IMR-90 (cell line): Measurements from ENCODE around the gene CALN1. TPM values are rescaled to one million over a fixed set of nuclear protein-coding genes. Genes with fewer than 3 reads are reported as not detected.

ENCODE experiments used
- ATAC-seq: fragments of 200-7000 bp; cut with Tn5 transposase; 2 replicates; pipeline ENCODE4 v1.9.1; 2020; ENCODE audit warnings: low read depth, mild to moderate bottlenecking, moderate library complexity
- BruUV-seq: library from RNA; stranded (reverse); fragments of 400-500 nt; replicated peaks from 2 replicates; lab custom pipeline; 2021; lab: Mats Ljungman, UMichigan
- CTCF ChIA-PET: fragments of 300-600 bp; formaldehyde crosslinking; extraction: SDS; loops from one replicate; lab custom pipeline; 2021; ENCODE audit warnings: antibody characterized with exemption; lab: Yijun Ruan, JAX
- POLR2A ChIA-PET: fragments of 300-600 bp; sonication (Branson Sonifier 250); formaldehyde crosslinking; loops from one replicate; lab custom pipeline; 2022; ENCODE audit warnings: antibody characterized with exemption; ENCODE audit not compliant: unreplicated experiment; lab: Charles Lee
- DNase-seq: peaks from one replicate; pipeline ENCODE4 v3.0.0; 2013
- H2AFZ ChIP-seq: replicated peaks from 2 replicates; pipeline ENCODE3; 2013; ENCODE audit warnings: low read length, mild to moderate bottlenecking; ENCODE audit not compliant: poor library complexity
- H2AK5ac ChIP-seq: 2 replicates; pipeline ENCODE4 v1.6.1; 2013; ENCODE audit warnings: low read depth, low read length, inconsistent platforms
- H2AK9ac ChIP-seq: replicated peaks from 2 replicates; pipeline ENCODE3; 2013; ENCODE audit warnings: mild to moderate bottlenecking, low read depth, low read length, moderate library complexity; ENCODE audit not compliant: poor library complexity
- H2BK120ac ChIP-seq: 2 replicates; pipeline ENCODE4 v1.6.1; 2013; ENCODE audit warnings: low read depth, low read length, inconsistent platforms
- H2BK15ac ChIP-seq: 3 replicates; pipeline ENCODE4 v1.6.1; 2013; ENCODE audit warnings: low read depth, low read length, inconsistent platforms
- H2BK20ac ChIP-seq: 2 replicates; pipeline ENCODE4 v1.6.1; 2013; ENCODE audit warnings: low read depth, mild to moderate bottlenecking, inconsistent platforms, low read length, moderate library complexity
- H2BK5ac ChIP-seq: 2 replicates; pipeline ENCODE4 v1.6.1; 2013; ENCODE audit warnings: mild to moderate bottlenecking, low read depth, low read length, inconsistent platforms; ENCODE audit not compliant: poor library complexity, severe bottlenecking
- H3K14ac ChIP-seq: replicated peaks from 2 replicates; pipeline ENCODE4 v1.6.1; 2013; ENCODE audit warnings: low read depth, low read length, inconsistent platforms
- H3K18ac ChIP-seq: 2 replicates; pipeline ENCODE4 v1.6.1; 2013; ENCODE audit warnings: low read depth, low read length, control low read depth
- H3K23ac ChIP-seq: 2 replicates; pipeline ENCODE4 v1.6.1; 2013; ENCODE audit warnings: low read depth, low read length, inconsistent platforms
- H3K27ac ChIP-seq: 2 replicates; pipeline ENCODE4 v1.5.1; 2013; ENCODE audit warnings: mild to moderate bottlenecking, control low read depth, low read length; ENCODE audit not compliant: insufficient read depth
- H3K27me3 ChIP-seq: 2 replicates; pipeline ENCODE4 v1.6.1; 2013; ENCODE audit warnings: low read length; ENCODE audit not compliant: control insufficient read depth, insufficient read depth
- H3K36me3 ChIP-seq: 2 replicates; pipeline ENCODE4 v1.6.1; 2013; ENCODE audit warnings: low read length, mixed read lengths; ENCODE audit not compliant: control insufficient read depth, insufficient read depth
- H3K4ac ChIP-seq: 2 replicates; pipeline ENCODE4 v1.6.1; 2013; ENCODE audit warnings: low read depth, low read length, inconsistent platforms
- H3K4me1 ChIP-seq: 2 replicates; pipeline ENCODE4 v1.6.1; 2013; ENCODE audit warnings: low read length, mixed read lengths; ENCODE audit not compliant: control insufficient read depth, insufficient read depth
- H3K4me2 ChIP-seq: 2 replicates; pipeline ENCODE4 v1.6.1; 2013; ENCODE audit warnings: low read depth, mild to moderate bottlenecking, control low read depth, low read length, moderate library complexity
- H3K4me3 ChIP-seq: 2 replicates; pipeline ENCODE4 v1.5.1; 2013; ENCODE audit warnings: low read depth, mild to moderate bottlenecking, control low read depth, low read length, moderate library complexity; ENCODE audit not compliant: insufficient read depth
- H3K56ac ChIP-seq: 2 replicates; pipeline ENCODE4 v1.6.1; 2013; ENCODE audit warnings: low read length, inconsistent platforms; ENCODE audit not compliant: insufficient read depth; ENCODE audit errors: extremely low read depth
- H3K79me1 ChIP-seq, 2 experiments: 2 replicates each; pipeline ENCODE4 v1.6.1; 2013; ENCODE audit warnings: low read length in 2 of 2, inconsistent platforms in 1 of 2, low read depth in 1 of 2
- H3K9ac ChIP-seq: 2 replicates; pipeline ENCODE4 v1.6.1; 2013; ENCODE audit warnings: low read depth, low read length, control low read depth
- H3K9me1 ChIP-seq: 2 replicates; pipeline ENCODE4 v1.6.1; 2013; ENCODE audit warnings: low read length, inconsistent platforms; ENCODE audit not compliant: insufficient read depth
- H3K9me3 ChIP-seq: 2 replicates; pipeline ENCODE4 v1.6.1; 2013; ENCODE audit warnings: low read length; ENCODE audit not compliant: control insufficient read depth, insufficient read depth
- H4K20me1 ChIP-seq: 2 replicates; pipeline ENCODE4 v1.6.1; 2013; ENCODE audit warnings: low read length, inconsistent platforms; ENCODE audit not compliant: insufficient read depth
- H4K5ac ChIP-seq: 2 replicates; pipeline ENCODE4 v1.6.1; 2013; ENCODE audit warnings: mild to moderate bottlenecking, low read depth, low read length, control low read depth
- H4K8ac ChIP-seq, 2 experiments: 2 replicates each; pipeline ENCODE4 v1.6.1; 2013; ENCODE audit warnings: low read depth in 2 of 2, low read length in 2 of 2, control low read depth in 1 of 2, inconsistent platforms in 1 of 2
- H4K91ac ChIP-seq: 2 replicates; pipeline ENCODE4 v1.6.1; 2013; ENCODE audit warnings: low read depth, low read length, inconsistent platforms; ENCODE audit not compliant: insufficient read depth
- MAFK ChIP-seq: IDR thresholded peaks from 2 replicates; pipeline ENCODE4 v1.6.1; 2012; ENCODE audit warnings: low read depth, low read length, improper control_type of control experiment
- RFX5 ChIP-seq: IDR thresholded peaks from 2 replicates; pipeline ENCODE4 v1.8.0; 2012; ENCODE audit warnings: low read depth, mild to moderate bottlenecking, low read length, moderate library complexity
- WGBS, 2 experiments: methylation state at CpG; one replicate each; pipeline versions ENCODE4 v1.1.5 to v1.1.7; 2013; ENCODE audit warnings: missing lambda C conversion rate in 2 of 2; ENCODE audit not compliant: insufficient read length in 1 of 2; ENCODE audit errors: extremely low coverage in 2 of 2; 5-methylcytosine and 5-hydroxymethylcytosine counted together
- dilution Hi-C: fragments of 300-500 bp; cut with HindIII; formaldehyde crosslinking; loops from one replicate; pipeline ENCODE4 v1.14.3; 2018; ENCODE audit warnings: low sequenced_read_pairs; ENCODE audit not compliant: unreplicated experiment
- in situ Hi-C: fragments of 300-500 bp; cut with MboI; formaldehyde crosslinking; loops from 3 replicates; pipeline ENCODE4 v1.14.3; 2019; ENCODE audit warnings: low sequenced_read_pairs, inconsistent platforms, mixed read lengths
- intact Hi-C: fragments of 100-400 bp; cut with micrococcal nuclease; formaldehyde crosslinking; loops from 2 replicates; pipeline ENCODE4 v1.10.0; 2022
- polyA plus RNA-seq, 3 experiments: library from polyadenylated mRNA; depleted of rRNA; stranded (reverse); fragments of >200 nt; gene quantifications; 2 replicates each; pipeline ENCODE4 v1.2.3, GENCODE V29; 2012; ENCODE audit warnings: low replicate concordance in 1 of 3
- total RNA-seq: library from RNA; depleted of rRNA; stranded (reverse); fragments of >200 nt; gene quantifications from 2 replicates; pipeline ENCODE4 v1.2.3, GENCODE V29; 2012

CALN1 gene
- total and polyA plus RNA-seq, 2 of the 4 experiments (the other 2 are of a cell fraction): not detected

DNA sequence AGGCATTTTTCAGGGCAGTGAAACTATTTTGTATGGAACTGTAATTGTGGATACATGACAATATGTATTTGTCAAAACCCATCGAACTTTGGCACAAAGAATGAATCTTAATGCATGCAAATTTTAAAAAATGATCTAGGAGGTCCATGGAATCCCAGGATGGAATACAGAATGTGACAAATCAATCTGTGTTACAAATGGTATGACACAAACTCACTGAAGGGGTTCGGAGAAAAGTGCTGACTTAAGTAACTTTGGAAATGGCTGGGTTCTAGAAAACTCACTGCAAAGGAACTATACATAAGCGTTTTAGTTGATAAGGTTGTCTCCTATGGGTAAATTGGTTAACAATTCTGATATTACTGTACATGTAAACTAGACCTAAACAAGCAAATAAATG lies 26.0 kb downstream of the CALN1 start:
- no peak overlapping the region for H3K56ac ChIP-seq
- no TSS peak for BruUV-seq
- no peak overlapping the region for H4K8ac ChIP-seq
- no peaks in the 10 kb centered on the region for H3K79me1 ChIP-seq
- ChIA-PET CTCF (no interaction called here), POLR2A (no interaction called here)
- no peak overlapping the region for H2BK120ac ChIP-seq
- no peak overlapping the region for H3K9ac ChIP-seq
- no peak overlapping the region for H3K27ac ChIP-seq
- dilution Hi-C loops: no loop called here
- no peaks in the 10 kb centered on the region for H3K36me3 ChIP-seq
- H3K4ac ChIP-seq: no peak overlapping the region
- no peak overlapping the region for H2AFZ ChIP-seq
- H3K4me2 ChIP-seq: no peak overlapping the region
- no peaks in the 10 kb centered on the region for H3K9me1 ChIP-seq
- peaks cover 4% of the 10 kb centered on the region; the same call in 1 of the 2 replicates for H3K9me3 ChIP-seq
- H2BK15ac ChIP-seq: no peak overlapping the region
- H3K4me1 ChIP-seq: no peaks in the 10 kb centered on the region
- in situ Hi-C loops: no loop called here
- DNase-seq (no peak), ATAC-seq (no peak)
- no peak overlapping the region for H3K4me3 ChIP-seq
- H2AK9ac ChIP-seq: no peak overlapping the region
- H4K5ac ChIP-seq: no peak overlapping the region
- intact Hi-C loops: no loop called here
- no peak overlapping the region for H2AK5ac ChIP-seq
- H3K27me3 ChIP-seq: no peaks in the 10 kb centered on the region
- WGBS, 2 experiments: no CpG with 5 or more reads among the region's 3 CpGs
- H3K18ac ChIP-seq: no peak overlapping the region
- TF ChIP-seq RFX5 (no peak), MAFK (0 out of 2 replicates have a peak, but pooled peaks have one; percentile 7)
- H3K23ac ChIP-seq: no peak overlapping the region
- no peak overlapping the region for H3K14ac ChIP-seq
- H2BK20ac ChIP-seq: no peak overlapping the region
- no peaks in the 10 kb centered on the region for H4K20me1 ChIP-seq
- H4K91ac ChIP-seq: no peak overlapping the region
- H2BK5ac ChIP-seq: no peak overlapping the region
